ENCODE data around the gene PPARG.
"Not testable (repeated sequence)": the region's sequence is repeated elsewhere in the genome, so short reads cannot be mapped to it uniquely, and the experiment has no call there.

PPARG gene

GRCh38 chr3:12380461-12380860 lies 91.6 kb downstream of the PPARG start:
- DNase-seq (ENCODE audit: low spot score), result no peak

GRCh38 chr3:12381199-12381598 lies 92.3 kb downstream of the PPARG start:
- no peak for DNase-seq (ENCODE audit: low spot score)

GRCh38 chr3:12383218-12383617 lies 94.3 kb downstream of the PPARG start:
- no peak for DNase-seq (ENCODE audit: low spot score)

- no peak for DNase-seq (ENCODE audit: low spot score)
Measured at GRCh38 chr3:12384451-12385233, 95.8 kb downstream of the PPARG start.

GRCh38 chr3:12386514-12387291 lies 97.8 kb downstream of the PPARG start:
- DNase-seq (ENCODE audit: low spot score), result not testable (repeated sequence)

GRCh38 chr3:12388185-12388584 lies 99.3 kb downstream of the PPARG start:
- no peak for DNase-seq (ENCODE audit: low spot score)

GRCh38 chr3:12392101-12392878 lies 103.4 kb downstream of the PPARG start:
- DNase-seq (ENCODE audit: low spot score), result no peak

GRCh38 chr3:12393894-12394293 lies 105.0 kb downstream of the PPARG start:
- DNase-seq (ENCODE audit: low spot score), result no peak

GRCh38 chr3:12394569-12395271 lies 105.8 kb downstream of the PPARG start:
- DNase-seq (ENCODE audit: low spot score), result no peak

GRCh38 chr3:12395349-12396012 lies 106.6 kb downstream of the PPARG start:
- DNase-seq (ENCODE audit: low spot score), result no peak

GRCh38 chr3:12396471-12396870 lies 107.6 kb downstream of the PPARG start:
- DNase-seq (ENCODE audit: low spot score), result no peak

GRCh38 chr3:12399226-12399625 lies 110.4 kb downstream of the PPARG start:
- no peak for DNase-seq (ENCODE audit: low spot score)

GRCh38 chr3:12400616-12401194 lies 111.8 kb downstream of the PPARG start:
- DNase-seq (ENCODE audit: low spot score), result no peak

GRCh38 chr3:12401208-12401607 lies 112.3 kb downstream of the PPARG start:
- DNase-seq (ENCODE audit: low spot score), result no peak

GRCh38 chr3:12405432-12406272 lies 116.8 kb downstream of the PPARG start:
- no peak for DNase-seq (ENCODE audit: low spot score)

GRCh38 chr3:12408984-12409683 lies 120.3 kb downstream of the PPARG start:
- DNase-seq (ENCODE audit: low spot score), result no peak

GRCh38 chr3:12409684-12410596 lies 121.1 kb downstream of the PPARG start:
- no peak for DNase-seq (ENCODE audit: low spot score)

- DNase-seq (ENCODE audit: low spot score), result no peak
Measured at GRCh38 chr3:12413721-12414255, 124.9 kb downstream of the PPARG start.
